A549 (cell line): ENCODE measurements around the gene PRKD1. TPM values are rescaled to one million over a fixed set of nuclear protein-coding genes. Genes with fewer than 3 reads are reported as not detected.

Experiments
- ATAC-seq, 2 experiments: fragments of 200-7000 bp in 1 of 2; fragments of >200 bp in 1 of 2; cut with Nextera tagmentation in 1 of 2; cut with Tn5 transposase in 1 of 2; 3 replicates each; pipeline versions ENCODE4 v1.8.0 to v1.9.1; 2018 to 2020; ENCODE audit warnings: mild to moderate bottlenecking in 1 of 2, moderate library complexity in 1 of 2
- CTCF ChIA-PET: fragments of 300-600 bp; sonication (Branson Sonifier 250); formaldehyde crosslinking; extraction: SDS; loops from one replicate; lab custom pipeline; 2021; ENCODE audit warnings: antibody characterized with exemption, inconsistent platforms; lab: Yijun Ruan, JAX
- POLR2A ChIA-PET: fragments of 350-600 bp; formaldehyde crosslinking; extraction: SDS; loops from one replicate; lab custom pipeline; 2021; ENCODE audit warnings: antibody characterized with exemption, inconsistent platforms; lab: Yijun Ruan, JAX
- DNase-seq, 2 experiments: peaks; one replicate each; pipeline versions ENCODE4 v3.0.0 to v3.0.0-alpha.2; 2011 to 2016; ENCODE audit warnings: low read depth in 1 of 2, low spot score in 1 of 2
- FAIRE-seq: peaks from 2 replicates; lab custom pipeline; 2011; peaks lifted over from hg19 to GRCh38; lab: Jason Lieb, UNC
- H3K27ac ChIP-seq, 2 experiments: fragments of >200 bp; sonication (Bioruptor Twin); formaldehyde crosslinking; 3 replicates each; pipeline ENCODE4 v1.5.1; 2016 to 2017
- H3K4me1 ChIP-seq: fragments of >200 bp; sonication (Bioruptor Twin); formaldehyde crosslinking; 3 replicates; pipeline ENCODE4 v1.6.1; 2016
- H3K4me2 ChIP-seq: fragments of >200 bp; sonication (Bioruptor Twin); formaldehyde crosslinking; 3 replicates; pipeline ENCODE4 v1.6.1; 2016
- H3K4me3 ChIP-seq: fragments of >200 bp; sonication (Bioruptor Twin); formaldehyde crosslinking; 3 replicates; pipeline ENCODE4 v1.5.1; 2016
- H3K9me3 ChIP-seq: fragments of >200 bp; sonication (Bioruptor Twin); formaldehyde crosslinking; 3 replicates; pipeline ENCODE4 v1.6.1; 2016
- CBX2 ChIP-seq: fragments of 200-600 bp; sonication (generic); IDR thresholded peaks from 2 replicates; pipeline ENCODE4 v1.6.1; 2016; ENCODE audit warnings: low read depth, mild to moderate bottlenecking, borderline replicate concordance
- CBX8 ChIP-seq: fragments of 200-600 bp; sonication (generic); IDR thresholded peaks from 2 replicates; pipeline ENCODE4 v1.6.1; 2016
- CHD4 ChIP-seq: fragments of 200-600 bp; sonication (generic); IDR thresholded peaks from 2 replicates; pipeline ENCODE4 v1.6.1; 2016; ENCODE audit warnings: antibody characterized with exemption, mild to moderate bottlenecking, borderline replicate concordance
- E2F6 ChIP-seq: IDR thresholded peaks from 2 replicates; pipeline ENCODE4 v1.6.1; 2012; ENCODE audit warnings: low read depth, borderline replicate concordance
- EHMT2 ChIP-seq: fragments of 200-600 bp; sonication (generic); IDR thresholded peaks from 2 replicates; pipeline ENCODE4 v1.6.1; 2016; ENCODE audit warnings: antibody characterized with exemption, low read depth, mild to moderate bottlenecking, moderate library complexity
- FOSL2 ChIP-seq, 2 experiments: fragments of 450-650 bp in 1 of 2; fragments of >200 bp in 1 of 2; sonication (Bioruptor Twin) in 1 of 2; formaldehyde crosslinking; IDR thresholded peaks; 2 replicates each; pipeline versions ENCODE4 v1.5.0 to v1.6.1; 2016 to 2020; ENCODE audit warnings: mild to moderate bottlenecking in 1 of 2, moderate library complexity in 1 of 2
- FOXS1 ChIP-seq: fragments of 250-450 bp; sonication (Bioruptor Pico); IDR thresholded peaks from 2 replicates; pipeline ENCODE4 v1.5.0; 2020; ENCODE audit warnings: mild to moderate bottlenecking, moderate library complexity
- GATA3 ChIP-seq: IDR thresholded peaks from 2 replicates; pipeline ENCODE4 v1.6.1; 2012; ENCODE audit warnings: borderline replicate concordance
- HDAC2 ChIP-seq: fragments of 200-600 bp; sonication (generic); IDR thresholded peaks from 2 replicates; pipeline ENCODE4 v1.6.1; 2016
- HOXA7 ChIP-seq: fragments of 250-450 bp; sonication (Bioruptor Pico); IDR thresholded peaks from 2 replicates; pipeline ENCODE4 v1.5.0; 2020; ENCODE audit warnings: mild to moderate bottlenecking, moderate library complexity
- HOXB5 ChIP-seq: fragments of 250-450 bp; sonication (Bioruptor Pico); IDR thresholded peaks from 2 replicates; pipeline ENCODE4 v1.5.0; 2020; ENCODE audit warnings: mild to moderate bottlenecking, moderate library complexity
- JUN ChIP-seq, 2 experiments: fragments of >200 bp; sonication (Bioruptor Twin); formaldehyde crosslinking; IDR thresholded peaks; 2 replicates in 1 of 2; 3 replicates in 1 of 2; pipeline ENCODE4 v1.6.1; 2016 to 2017
- KDM5A ChIP-seq: fragments of 200-600 bp; sonication (generic); IDR thresholded peaks from 2 replicates; pipeline ENCODE4 v1.6.1; 2016; ENCODE audit warnings: antibody characterized with exemption, mild to moderate bottlenecking
- MAX ChIP-seq: IDR thresholded peaks from 2 replicates; pipeline ENCODE4 v1.6.1; 2012
- MYC ChIP-seq: IDR thresholded peaks from 2 replicates; pipeline ENCODE4 v1.6.1; 2012; ENCODE audit warnings: mild to moderate bottlenecking, inconsistent platforms, low read length, improper control_type of control experiment, borderline replicate concordance
- PHF8 ChIP-seq: fragments of 200-600 bp; sonication (generic); IDR thresholded peaks from 2 replicates; pipeline ENCODE4 v1.6.1; 2016; ENCODE audit warnings: low read depth, mild to moderate bottlenecking, antibody characterized with exemption, moderate library complexity, borderline replicate concordance
- POLR2A ChIP-seq: IDR thresholded peaks from 2 replicates; pipeline ENCODE4 v1.6.1; 2012; ENCODE audit warnings: mild to moderate bottlenecking, low read length
- POLR2AphosphoS2 ChIP-seq: conservative IDR thresholded peaks from 2 replicates; pipeline ENCODE4 v1.6.1; 2012; ENCODE audit warnings: low read length, improper control_type of control experiment, inconsistent platforms
- RAD21 ChIP-seq, 2 experiments: fragments of >200 bp in 1 of 2; sonication (Bioruptor Twin) in 1 of 2; formaldehyde crosslinking in 1 of 2; IDR thresholded peaks in 1 of 2; conservative IDR thresholded peaks in 1 of 2; 2 replicates in 1 of 2; 3 replicates in 1 of 2; pipeline ENCODE4 v1.6.1; 2012 to 2018; ENCODE audit warnings: inconsistent platforms in 1 of 2
- REST ChIP-seq: fragments of 200-600 bp; sonication (generic); IDR thresholded peaks from 2 replicates; pipeline ENCODE4 v1.6.1; 2016; ENCODE audit warnings: antibody characterized with exemption, mild to moderate bottlenecking, moderate library complexity
- RFX5 ChIP-seq: fragments of 450-650 bp; IDR thresholded peaks from 2 replicates; pipeline ENCODE4 v1.7.1; 2014; ENCODE audit warnings: antibody characterized with exemption, mild to moderate bottlenecking, moderate library complexity
- SMC3 ChIP-seq: fragments of >200 bp; sonication (Bioruptor Twin); formaldehyde crosslinking; IDR thresholded peaks from 3 replicates; pipeline ENCODE4 v1.6.1; 2018; ENCODE audit warnings: inconsistent platforms
- ZFP36 ChIP-seq: fragments of 450-650 bp; IDR thresholded peaks from 2 replicates; pipeline ENCODE4 v1.6.1; 2014; ENCODE audit warnings: borderline replicate concordance; ENCODE audit not compliant: partially characterized antibody
- ZNF302 ChIP-seq: fragments of 250-450 bp; sonication (Bioruptor Pico); IDR thresholded peaks from 2 replicates; pipeline ENCODE4 v1.9.0; 2021; ENCODE audit warnings: inconsistent platforms, mild to moderate bottlenecking, moderate library complexity
- ZSCAN20 ChIP-seq: fragments of 250-450 bp; sonication (Bioruptor Pico); IDR thresholded peaks from 2 replicates; pipeline ENCODE4 v1.8.0; 2022; ENCODE audit warnings: mild to moderate bottlenecking, moderate library complexity
- WGBS: methylation state at CpG from one replicate; pipeline ENCODE4 v1.1.6; 2017; ENCODE audit errors: missing lambda C conversion rate; 5-methylcytosine and 5-hydroxymethylcytosine counted together
- polyA plus RNA-seq, 4 experiments: library from polyadenylated mRNA; depleted of rRNA in 3 of 4; stranded (reverse); fragments of >200 nt; fragmentation: RNase III in 1 of 4; extraction: RNeasy Plus Mini Kit Qiagen cat#74134 plus additional on column Dnase treatment in 1 of 4; gene quantifications; 2 replicates in 3 of 4; 3 replicates in 1 of 4; pipeline ENCODE4 v1.2.3, GENCODE V29; 2011 to 2017
- TF ChIP-seq, protein P1 (sequence below): fragments of >200 bp; sonication (Bioruptor Twin); formaldehyde crosslinking; IDR thresholded peaks from 3 replicates; pipeline ENCODE4 v1.5.1; 2016
- TF ChIP-seq, protein P2 (sequence below): fragments of >200 bp; sonication (Bioruptor Twin); formaldehyde crosslinking; IDR thresholded peaks from 3 replicates; pipeline ENCODE4 v1.6.1; 2016
- TF ChIP-seq, protein P3 (sequence below): IDR thresholded peaks from 2 replicates; pipeline ENCODE4 v1.6.1; 2012
- TF ChIP-seq, protein P4 (sequence below): fragments of 250-450 bp; sonication (Bioruptor Pico); IDR thresholded peaks from 2 replicates; pipeline ENCODE4 v1.5.0; 2021; ENCODE audit warnings: mild to moderate bottlenecking, moderate library complexity, borderline replicate concordance

Gene PRKD1
- polyA plus RNA-seq, 2 of the 4 experiments (the other 2 are of a cell fraction), result 3.0 to 7.8 TPM

GRCh38 chr14:29892327-29892726 is 35.3 kb downstream of the PRKD1 start:
- Histone ChIP-seq H3K4me1 (peaks cover 9% of the 10 kb centered on the region; the same call in 2 of the 3 replicates), H3K27ac (no peak overlapping the region), H3K4me3 (no peak overlapping the region), H3K9me3 (no peaks in the 10 kb centered on the region), H3K4me2 (no peak overlapping the region)
- DNase-seq (peak in 1 of 2 experiments; percentile 26), ATAC-seq (no peak), FAIRE-seq (no peak)
- CTCF ChIA-PET, result no interaction called here
- TF ChIP-seq CBX8 (no peak), POLR2AphosphoS2 (no peak), SMC3 (no peak), MYC (no peak), REST (no peak), HDAC2 (no peak), PHF8 (no peak), HOXA7 (CRISPR knock-in tag) (no peak), HOXB5 (CRISPR knock-in tag) (no peak), FOXS1 (CRISPR knock-in tag) (no peak), ZFP36 (no peak), RFX5 (no peak), FOSL2 (IDR thresholded peaks at IDR 0.05) (no peak), FOSL2 (CRISPR knock-in tag; IDR thresholded peaks at IDR 0.05) (no peak), EHMT2 (no peak), JUN (IDR thresholded peaks at IDR 0.05) (no peak), RAD21 (conservative IDR thresholded peaks at IDR 0.05 in 1 of 2, IDR thresholded peaks at IDR 0.05 in 1 of 2) (no peak), KDM5A (no peak)
- TF ChIP-seq, protein P1, sequence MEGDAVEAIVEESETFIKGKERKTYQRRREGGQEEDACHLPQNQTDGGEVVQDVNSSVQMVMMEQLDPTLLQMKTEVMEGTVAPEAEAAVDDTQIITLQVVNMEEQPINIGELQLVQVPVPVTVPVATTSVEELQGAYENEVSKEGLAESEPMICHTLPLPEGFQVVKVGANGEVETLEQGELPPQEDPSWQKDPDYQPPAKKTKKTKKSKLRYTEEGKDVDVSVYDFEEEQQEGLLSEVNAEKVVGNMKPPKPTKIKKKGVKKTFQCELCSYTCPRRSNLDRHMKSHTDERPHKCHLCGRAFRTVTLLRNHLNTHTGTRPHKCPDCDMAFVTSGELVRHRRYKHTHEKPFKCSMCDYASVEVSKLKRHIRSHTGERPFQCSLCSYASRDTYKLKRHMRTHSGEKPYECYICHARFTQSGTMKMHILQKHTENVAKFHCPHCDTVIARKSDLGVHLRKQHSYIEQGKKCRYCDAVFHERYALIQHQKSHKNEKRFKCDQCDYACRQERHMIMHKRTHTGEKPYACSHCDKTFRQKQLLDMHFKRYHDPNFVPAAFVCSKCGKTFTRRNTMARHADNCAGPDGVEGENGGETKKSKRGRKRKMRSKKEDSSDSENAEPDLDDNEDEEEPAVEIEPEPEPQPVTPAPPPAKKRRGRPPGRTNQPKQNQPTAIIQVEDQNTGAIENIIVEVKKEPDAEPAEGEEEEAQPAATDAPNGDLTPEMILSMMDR, result no peak
- TF ChIP-seq, protein P2, sequence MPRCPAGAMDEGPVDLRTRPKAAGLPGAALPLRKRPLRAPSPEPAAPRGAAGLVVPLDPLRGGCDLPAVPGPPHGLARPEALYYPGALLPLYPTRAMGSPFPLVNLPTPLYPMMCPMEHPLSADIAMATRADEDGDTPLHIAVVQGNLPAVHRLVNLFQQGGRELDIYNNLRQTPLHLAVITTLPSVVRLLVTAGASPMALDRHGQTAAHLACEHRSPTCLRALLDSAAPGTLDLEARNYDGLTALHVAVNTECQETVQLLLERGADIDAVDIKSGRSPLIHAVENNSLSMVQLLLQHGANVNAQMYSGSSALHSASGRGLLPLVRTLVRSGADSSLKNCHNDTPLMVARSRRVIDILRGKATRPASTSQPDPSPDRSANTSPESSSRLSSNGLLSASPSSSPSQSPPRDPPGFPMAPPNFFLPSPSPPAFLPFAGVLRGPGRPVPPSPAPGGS, result no peak
- POLR2A ChIA-PET, result no interaction called here

- CTCF ChIA-PET, result no interaction called here
- WGBS, result 62% methylated on average over 5 of the region's 5 CpGs
- TF ChIP-seq EHMT2, result no peak
- no peak for TF ChIP-seq POLR2A
- TF ChIP-seq, protein P3, sequence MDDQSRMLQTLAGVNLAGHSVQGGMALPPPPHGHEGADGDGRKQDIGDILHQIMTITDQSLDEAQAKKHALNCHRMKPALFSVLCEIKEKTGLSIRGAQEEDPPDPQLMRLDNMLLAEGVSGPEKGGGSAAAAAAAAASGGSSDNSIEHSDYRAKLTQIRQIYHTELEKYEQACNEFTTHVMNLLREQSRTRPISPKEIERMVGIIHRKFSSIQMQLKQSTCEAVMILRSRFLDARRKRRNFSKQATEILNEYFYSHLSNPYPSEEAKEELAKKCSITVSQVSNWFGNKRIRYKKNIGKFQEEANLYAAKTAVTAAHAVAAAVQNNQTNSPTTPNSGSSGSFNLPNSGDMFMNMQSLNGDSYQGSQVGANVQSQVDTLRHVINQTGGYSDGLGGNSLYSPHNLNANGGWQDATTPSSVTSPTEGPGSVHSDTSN, result no peak
- no peak for TF ChIP-seq E2F6
- no peak for TF ChIP-seq CHD4
- TF ChIP-seq, protein P4, sequence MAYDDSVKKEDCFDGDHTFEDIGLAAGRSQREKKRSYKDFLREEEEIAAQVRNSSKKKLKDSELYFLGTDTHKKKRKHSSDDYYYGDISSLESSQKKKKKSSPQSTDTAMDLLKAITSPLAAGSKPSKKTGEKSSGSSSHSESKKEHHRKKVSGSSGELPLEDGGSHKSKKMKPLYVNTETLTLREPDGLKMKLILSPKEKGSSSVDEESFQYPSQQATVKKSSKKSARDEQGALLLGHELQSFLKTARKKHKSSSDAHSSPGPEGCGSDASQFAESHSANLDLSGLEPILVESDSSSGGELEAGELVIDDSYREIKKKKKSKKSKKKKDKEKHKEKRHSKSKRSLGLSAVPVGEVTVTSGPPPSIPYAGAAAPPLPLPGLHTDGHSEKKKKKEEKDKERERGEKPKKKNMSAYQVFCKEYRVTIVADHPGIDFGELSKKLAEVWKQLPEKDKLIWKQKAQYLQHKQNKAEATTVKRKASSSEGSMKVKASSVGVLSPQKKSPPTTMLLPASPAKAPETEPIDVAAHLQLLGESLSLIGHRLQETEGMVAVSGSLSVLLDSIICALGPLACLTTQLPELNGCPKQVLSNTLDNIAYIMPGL (CRISPR knock-in tag), result no peak
- TF ChIP-seq GATA3, result no peak
- TF ChIP-seq CBX2, result no peak
- no peak for TF ChIP-seq ZNF302 (CRISPR knock-in tag)
- no peak for TF ChIP-seq HOXA7 (CRISPR knock-in tag)
- no peak for TF ChIP-seq ZSCAN20
- no peak for TF ChIP-seq MAX
Measured at GRCh38 chr14:29885988-29886387, 41.7 kb downstream of the PRKD1 start.

More at GRCh38 chr14:29885988-29886387, 41.7 kb downstream of the PRKD1 start:
- Histone ChIP-seq H3K9me3 (no peaks in the 10 kb centered on the region), H3K27ac (no peak overlapping the region), H3K4me1 (no peaks in the 10 kb centered on the region), H3K4me2 (no peak overlapping the region), H3K4me3 (no peak overlapping the region)
- POLR2A ChIA-PET, result no interaction called here
- ATAC-seq (no peak), DNase-seq (no peak), FAIRE-seq (no peak)
